Activated B cell treated with CpG ODN at 0.5 μM for 24 hours (primary cell): ENCODE data around the gene KCNK1. TPM values are rescaled to one million over a fixed set of nuclear protein-coding genes. Genes with fewer than 3 reads are reported as not detected.

Source experiments
- ATAC-seq: fragments of 200-7000 bp; cut with Tn5 transposase; one replicate; pipeline ENCODE4 v1.10.0; 2021; ENCODE audit warnings: low read depth, mild to moderate bottlenecking, moderate library complexity
- CTCF ChIA-PET: fragments of 350-600 bp; sonication (Branson Sonifier 250); formaldehyde crosslinking; loops from one replicate; lab custom pipeline; 2021; ENCODE audit warnings: antibody characterized with exemption; lab: Charles Lee
- POLR2A ChIA-PET: fragments of 350-600 bp; sonication (Branson Sonifier 250); formaldehyde crosslinking; loops from one replicate; lab custom pipeline; 2021; ENCODE audit warnings: antibody characterized with exemption; lab: Charles Lee
- DNase-seq: peaks from one replicate; pipeline ENCODE4 v3.0.0; 2022
- H3K27ac Mint-ChIP-seq: one replicate; pipeline ENCODE4 v1.8.0; 2020; ENCODE audit warnings: mixed read lengths
- H3K27me3 Mint-ChIP-seq: one replicate; pipeline ENCODE4 v1.8.0; 2021; ENCODE audit warnings: mixed read lengths
- H3K36me3 Mint-ChIP-seq: one replicate; pipeline ENCODE4 v1.8.0; 2021; ENCODE audit warnings: low read depth, mixed read lengths
- H3K4me1 Mint-ChIP-seq: one replicate; pipeline ENCODE4 v1.8.0; 2021; ENCODE audit warnings: mixed read lengths
- H3K4me3 Mint-ChIP-seq: one replicate; pipeline ENCODE4 v1.8.0; 2020; ENCODE audit warnings: mild to moderate bottlenecking, mixed read lengths
- H3K9me3 Mint-ChIP-seq: one replicate; pipeline ENCODE4 v1.8.0; 2020; ENCODE audit warnings: mixed read lengths
- intact Hi-C: fragments of 100-400 bp; cut with micrococcal nuclease; formaldehyde crosslinking; loops from one replicate; pipeline ENCODE4 v1.15.1; 2024
- total RNA-seq: library from RNA; stranded (reverse); gene quantifications from 2 replicates; pipeline ENCODE4 v1.2.3, GENCODE V29; 2022
- TF ChIP-seq, protein P1 (sequence below): fragments of 200-600 bp; IDR thresholded peaks from one replicate; pipeline ENCODE4 v1.8.0; 2022; ENCODE audit warnings: antibody characterized with exemption, mild to moderate bottlenecking

The KCNK1 gene
- not detected in 2 replicates for total RNA-seq

DNA sequence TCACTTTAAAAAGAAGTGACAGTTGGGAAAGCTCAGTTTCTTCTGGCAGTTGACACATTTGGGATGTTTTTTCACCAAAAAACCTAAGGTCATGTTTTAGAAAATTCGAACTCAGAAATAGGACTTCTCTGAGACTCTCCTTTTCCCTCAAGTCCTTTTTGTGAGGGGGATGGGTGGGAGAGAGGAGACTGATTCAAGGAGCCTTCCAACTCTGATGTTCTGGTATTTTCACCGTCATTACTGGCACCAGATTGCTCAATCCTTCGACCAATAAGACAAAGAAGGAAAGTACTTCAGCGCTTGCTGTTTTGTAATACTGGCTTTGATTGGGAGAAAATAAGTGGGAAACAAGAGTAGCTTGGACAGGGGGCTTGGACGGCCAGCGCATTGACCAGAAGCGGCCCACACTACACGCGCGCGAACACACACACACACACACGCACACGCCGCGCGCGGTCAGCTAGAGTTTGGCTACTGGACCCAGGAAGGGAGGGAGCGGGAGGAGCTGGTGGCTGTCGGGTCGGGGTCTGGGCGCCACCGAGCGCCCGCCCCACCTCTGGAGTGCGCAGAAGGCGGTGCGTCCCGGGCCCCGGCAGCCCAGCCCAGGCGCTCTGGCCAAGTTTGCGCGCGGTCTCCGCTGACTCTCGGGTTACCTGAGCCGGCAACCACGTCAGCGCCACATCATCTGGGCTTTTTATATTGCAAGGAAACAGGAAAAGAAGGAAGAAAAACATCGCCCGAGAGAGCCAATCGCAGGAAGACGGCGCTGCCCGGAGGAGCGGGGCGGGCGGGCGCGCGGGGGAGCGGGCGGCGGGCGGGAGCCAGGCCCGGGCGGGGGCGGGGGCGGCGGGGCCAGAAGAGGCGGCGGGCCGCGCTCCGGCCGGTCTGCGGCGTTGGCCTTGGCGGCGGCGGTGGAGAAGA, at the start of gene KCNK1:
KCNK1 (plus strand) TSS at position 855 of the 921 bp plus-strand sequence; CDS start at position 921, 66 bp downstream.
- H3K36me3 Mint-ChIP-seq: no peaks in the 10 kb centered on the region
- TF ChIP-seq, protein P1, sequence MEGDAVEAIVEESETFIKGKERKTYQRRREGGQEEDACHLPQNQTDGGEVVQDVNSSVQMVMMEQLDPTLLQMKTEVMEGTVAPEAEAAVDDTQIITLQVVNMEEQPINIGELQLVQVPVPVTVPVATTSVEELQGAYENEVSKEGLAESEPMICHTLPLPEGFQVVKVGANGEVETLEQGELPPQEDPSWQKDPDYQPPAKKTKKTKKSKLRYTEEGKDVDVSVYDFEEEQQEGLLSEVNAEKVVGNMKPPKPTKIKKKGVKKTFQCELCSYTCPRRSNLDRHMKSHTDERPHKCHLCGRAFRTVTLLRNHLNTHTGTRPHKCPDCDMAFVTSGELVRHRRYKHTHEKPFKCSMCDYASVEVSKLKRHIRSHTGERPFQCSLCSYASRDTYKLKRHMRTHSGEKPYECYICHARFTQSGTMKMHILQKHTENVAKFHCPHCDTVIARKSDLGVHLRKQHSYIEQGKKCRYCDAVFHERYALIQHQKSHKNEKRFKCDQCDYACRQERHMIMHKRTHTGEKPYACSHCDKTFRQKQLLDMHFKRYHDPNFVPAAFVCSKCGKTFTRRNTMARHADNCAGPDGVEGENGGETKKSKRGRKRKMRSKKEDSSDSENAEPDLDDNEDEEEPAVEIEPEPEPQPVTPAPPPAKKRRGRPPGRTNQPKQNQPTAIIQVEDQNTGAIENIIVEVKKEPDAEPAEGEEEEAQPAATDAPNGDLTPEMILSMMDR: no peak
- peaks cover 44% of the 10 kb centered on the region for H3K27me3 Mint-ChIP-seq
- H3K4me1 Mint-ChIP-seq: peaks cover 4% of the 10 kb centered on the region
- H3K4me3 Mint-ChIP-seq: no peak within 1 kb of the TSS
- DNase-seq (no peak), ATAC-seq (no peak)
- CTCF ChIA-PET: no interaction called here
- H3K9me3 Mint-ChIP-seq: no peaks in the 10 kb centered on the region
- H3K27ac Mint-ChIP-seq: no peak within 1 kb of the TSS
- intact Hi-C loops: no loop called here
- POLR2A ChIA-PET: no interaction called here

DNA sequence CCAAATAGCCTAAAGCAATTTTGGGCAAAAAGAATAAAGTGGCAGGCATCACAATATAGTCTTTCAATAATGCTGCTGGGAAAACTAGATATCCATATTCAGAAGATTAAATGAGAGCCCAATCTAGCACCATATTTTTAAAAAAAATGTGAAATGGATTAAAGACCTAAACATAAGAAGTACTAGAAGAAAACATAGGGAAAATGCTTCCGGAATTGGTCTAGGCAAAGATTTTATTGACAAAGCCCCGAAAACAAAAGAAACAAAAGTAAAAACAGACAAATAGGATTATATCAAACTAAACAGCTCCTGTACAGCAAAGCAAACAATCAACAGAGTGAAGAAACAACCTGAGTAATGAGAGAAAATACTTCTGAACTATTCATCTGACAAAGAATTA, 48.6 kb upstream of the KCNK1 start:
- intact Hi-C loops: no loop called here
- no peak overlapping the region for H3K4me3 Mint-ChIP-seq
- H3K27ac Mint-ChIP-seq: no peak overlapping the region
- H3K9me3 Mint-ChIP-seq: peaks cover 20% of the 10 kb centered on the region
- H3K4me1 Mint-ChIP-seq: no peaks in the 10 kb centered on the region
- TF ChIP-seq, protein P1: no peak
- H3K36me3 Mint-ChIP-seq: no peaks in the 10 kb centered on the region
- ChIA-PET CTCF (no interaction called here), POLR2A (no interaction called here)
- DNase-seq (no peak), ATAC-seq (no peak)
- H3K27me3 Mint-ChIP-seq: no peaks in the 10 kb centered on the region

DNA sequence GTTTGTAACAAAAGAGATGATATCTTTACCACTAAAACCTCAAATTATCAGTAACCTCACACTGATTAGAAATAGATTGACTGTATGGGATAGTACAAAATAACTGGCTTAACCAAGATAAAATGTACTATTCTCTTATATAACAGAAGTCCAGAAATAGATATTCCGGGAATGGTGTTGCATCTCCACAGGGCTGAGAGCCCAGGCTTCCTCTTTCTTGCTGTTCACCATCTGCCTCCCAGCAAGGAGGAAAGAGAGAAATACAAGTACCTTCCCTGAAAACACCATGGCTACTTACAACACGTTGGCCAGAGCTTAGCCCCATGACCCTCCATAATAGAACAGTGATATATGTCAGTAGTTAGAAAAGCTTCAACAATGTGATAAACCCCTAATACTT, 47.0 kb upstream of the KCNK1 start:
- H3K4me3 Mint-ChIP-seq: no peak overlapping the region
- no peak for ATAC-seq

DNA sequence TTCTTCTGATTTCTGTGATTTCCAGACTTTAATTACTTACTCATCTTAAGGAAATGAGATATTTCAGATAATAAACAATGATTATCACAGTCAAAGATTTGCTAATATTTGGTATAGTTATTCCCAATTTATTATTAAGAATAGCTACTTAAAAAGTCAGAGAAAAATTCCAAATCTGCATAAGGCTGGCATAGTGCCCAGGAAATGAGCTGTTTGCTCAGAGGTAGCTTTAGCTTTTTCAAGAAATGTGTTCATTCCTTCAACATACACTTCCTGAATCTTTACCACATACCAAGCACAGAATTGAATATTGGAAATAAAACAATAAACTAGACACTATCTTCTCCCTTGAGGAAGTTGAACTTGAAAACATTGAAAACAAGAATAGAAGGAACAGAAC, 44.3 kb upstream of the KCNK1 start:
- POLR2A ChIA-PET: no interaction called here
- DNase-seq (no peak), ATAC-seq (no peak)
- TF ChIP-seq, protein P1: no peak
- H3K9me3 Mint-ChIP-seq: peaks cover 9% of the 10 kb centered on the region
- H3K4me3 Mint-ChIP-seq: no peak overlapping the region
- no peaks in the 10 kb centered on the region for H3K4me1 Mint-ChIP-seq
- intact Hi-C loops: no loop called here
- no peak overlapping the region for H3K27ac Mint-ChIP-seq
- CTCF ChIA-PET: no interaction called here
- H3K36me3 Mint-ChIP-seq: no peaks in the 10 kb centered on the region
- peaks cover 2% of the 10 kb centered on the region for H3K27me3 Mint-ChIP-seq

More for the DNA sequence above, 47.0 kb upstream of the KCNK1 start:
- no peaks in the 10 kb centered on the region for H3K36me3 Mint-ChIP-seq
- H3K9me3 Mint-ChIP-seq: peaks cover 16% of the 10 kb centered on the region
- no peaks in the 10 kb centered on the region for H3K4me1 Mint-ChIP-seq
- intact Hi-C loops: no loop called here
- ChIA-PET CTCF (no interaction called here), POLR2A (no interaction called here)
- H3K27me3 Mint-ChIP-seq: no peaks in the 10 kb centered on the region
- DNase-seq: no peak
- TF ChIP-seq, protein P1: no peak
- no peak overlapping the region for H3K27ac Mint-ChIP-seq

DNA sequence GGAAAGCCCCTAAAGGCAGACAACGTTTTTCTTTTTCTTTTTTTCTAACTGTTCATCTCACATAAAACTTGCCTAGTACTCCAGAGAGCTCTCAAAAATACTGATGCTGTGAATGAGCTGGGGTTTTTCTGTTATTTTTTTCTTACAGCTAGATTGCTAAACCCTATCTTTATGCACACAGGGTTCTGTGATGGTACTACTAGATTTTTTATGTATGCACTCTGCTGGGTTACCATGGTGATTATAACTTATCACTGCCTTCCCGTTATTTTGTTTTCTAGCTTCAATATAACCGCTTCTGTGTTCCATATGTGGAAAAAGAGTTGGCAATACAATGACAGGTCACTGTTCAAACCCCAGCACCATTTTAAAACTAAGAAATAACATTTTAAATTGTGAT, 43.7 kb upstream of the KCNK1 start:
- H3K4me3 Mint-ChIP-seq: no peak overlapping the region
- ATAC-seq: no peak
- TF ChIP-seq, protein P1: no peak
- peaks cover 2% of the 10 kb centered on the region for H3K27me3 Mint-ChIP-seq
- H3K36me3 Mint-ChIP-seq: no peaks in the 10 kb centered on the region
- CTCF ChIA-PET: no interaction called here
- POLR2A ChIA-PET: no interaction called here
- peaks cover 9% of the 10 kb centered on the region for H3K9me3 Mint-ChIP-seq
- H3K4me1 Mint-ChIP-seq: no peaks in the 10 kb centered on the region
- H3K27ac Mint-ChIP-seq: no peak overlapping the region
- intact Hi-C loops: no loop called here
- no peak for DNase-seq
